ENCODE data around the gene PRDM16.

DNA sequence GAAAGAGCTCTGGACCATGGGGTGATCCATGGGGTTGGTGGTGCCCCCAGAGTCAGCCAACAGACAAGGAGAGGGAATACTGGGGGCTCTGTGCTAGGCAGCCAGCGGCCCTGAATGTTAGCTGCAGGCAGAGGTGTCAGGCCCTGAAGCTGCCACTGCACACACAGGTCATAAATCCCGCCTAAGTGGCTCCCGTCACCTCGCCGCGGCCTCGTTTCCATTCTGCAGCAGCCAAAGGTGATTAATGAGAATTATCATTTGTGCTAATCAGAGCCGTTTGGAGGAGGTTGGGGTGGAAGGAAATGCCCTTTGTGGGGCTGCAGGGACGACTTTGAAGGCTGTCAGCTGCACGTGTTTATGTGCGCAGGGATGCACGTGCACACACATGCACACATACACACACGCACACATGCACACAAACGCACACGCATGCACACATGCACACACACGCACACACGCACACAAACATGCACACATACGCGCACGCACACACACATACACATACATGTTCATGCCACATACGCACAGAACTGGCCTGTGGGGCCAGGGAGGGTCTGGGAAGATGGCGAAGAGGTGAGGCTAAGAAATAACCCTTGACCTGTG lies 296.6 kb downstream of the PRDM16 start:
- TF ChIP-seq, protein P1, sequence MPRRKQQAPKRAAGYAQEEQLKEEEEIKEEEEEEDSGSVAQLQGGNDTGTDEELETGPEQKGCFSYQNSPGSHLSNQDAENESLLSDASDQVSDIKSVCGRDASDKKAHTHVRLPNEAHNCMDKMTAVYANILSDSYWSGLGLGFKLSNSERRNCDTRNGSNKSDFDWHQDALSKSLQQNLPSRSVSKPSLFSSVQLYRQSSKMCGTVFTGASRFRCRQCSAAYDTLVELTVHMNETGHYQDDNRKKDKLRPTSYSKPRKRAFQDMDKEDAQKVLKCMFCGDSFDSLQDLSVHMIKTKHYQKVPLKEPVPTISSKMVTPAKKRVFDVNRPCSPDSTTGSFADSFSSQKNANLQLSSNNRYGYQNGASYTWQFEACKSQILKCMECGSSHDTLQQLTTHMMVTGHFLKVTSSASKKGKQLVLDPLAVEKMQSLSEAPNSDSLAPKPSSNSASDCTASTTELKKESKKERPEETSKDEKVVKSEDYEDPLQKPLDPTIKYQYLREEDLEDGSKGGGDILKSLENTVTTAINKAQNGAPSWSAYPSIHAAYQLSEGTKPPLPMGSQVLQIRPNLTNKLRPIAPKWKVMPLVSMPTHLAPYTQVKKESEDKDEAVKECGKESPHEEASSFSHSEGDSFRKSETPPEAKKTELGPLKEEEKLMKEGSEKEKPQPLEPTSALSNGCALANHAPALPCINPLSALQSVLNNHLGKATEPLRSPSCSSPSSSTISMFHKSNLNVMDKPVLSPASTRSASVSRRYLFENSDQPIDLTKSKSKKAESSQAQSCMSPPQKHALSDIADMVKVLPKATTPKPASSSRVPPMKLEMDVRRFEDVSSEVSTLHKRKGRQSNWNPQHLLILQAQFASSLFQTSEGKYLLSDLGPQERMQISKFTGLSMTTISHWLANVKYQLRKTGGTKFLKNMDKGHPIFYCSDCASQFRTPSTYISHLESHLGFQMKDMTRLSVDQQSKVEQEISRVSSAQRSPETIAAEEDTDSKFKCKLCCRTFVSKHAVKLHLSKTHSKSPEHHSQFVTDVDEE (CRISPR knock-in tag; IDR thresholded peaks at IDR 0.05), result no peak
- TF ChIP-seq ZFP30 (CRISPR knock-in tag; IDR thresholded peaks at IDR 0.05) (no peak), ZNF8 (CRISPR knock-in tag; IDR thresholded peaks at IDR 0.05) (no peak), TOX (CRISPR knock-in tag; IDR thresholded peaks at IDR 0.05; ENCODE audit: borderline replicate concordance) (no peak)
- TF ChIP-seq, protein P2, sequence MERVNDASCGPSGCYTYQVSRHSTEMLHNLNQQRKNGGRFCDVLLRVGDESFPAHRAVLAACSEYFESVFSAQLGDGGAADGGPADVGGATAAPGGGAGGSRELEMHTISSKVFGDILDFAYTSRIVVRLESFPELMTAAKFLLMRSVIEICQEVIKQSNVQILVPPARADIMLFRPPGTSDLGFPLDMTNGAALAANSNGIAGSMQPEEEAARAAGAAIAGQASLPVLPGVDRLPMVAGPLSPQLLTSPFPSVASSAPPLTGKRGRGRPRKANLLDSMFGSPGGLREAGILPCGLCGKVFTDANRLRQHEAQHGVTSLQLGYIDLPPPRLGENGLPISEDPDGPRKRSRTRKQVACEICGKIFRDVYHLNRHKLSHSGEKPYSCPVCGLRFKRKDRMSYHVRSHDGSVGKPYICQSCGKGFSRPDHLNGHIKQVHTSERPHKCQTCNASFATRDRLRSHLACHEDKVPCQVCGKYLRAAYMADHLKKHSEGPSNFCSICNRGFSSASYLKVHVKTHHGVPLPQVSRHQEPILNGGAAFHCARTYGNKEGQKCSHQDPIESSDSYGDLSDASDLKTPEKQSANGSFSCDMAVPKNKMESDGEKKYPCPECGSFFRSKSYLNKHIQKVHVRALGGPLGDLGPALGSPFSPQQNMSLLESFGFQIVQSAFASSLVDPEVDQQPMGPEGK (CRISPR knock-in tag; IDR thresholded peaks at IDR 0.05; ENCODE audit: borderline replicate concordance), result no peak
